Endothelial cell of umbilical vein (primary cell): Measurements from ENCODE around the gene SLC11A1. TPM values are rescaled to one million over a fixed set of nuclear protein-coding genes. Genes with fewer than 3 reads are reported as not detected.

ENCODE experiments used
- BruUV-seq: library from RNA; stranded (reverse); fragments of 400-500 nt; replicated peaks from 2 replicates; lab custom pipeline; 2021; lab: Mats Ljungman, UMichigan
- CTCF ChIA-PET: fragments of 300-600, 350-600 bp; sonication (Branson Sonifier 250); formaldehyde crosslinking; loops from one replicate; lab custom pipeline; 2021; ENCODE audit warnings: antibody characterized with exemption, inconsistent platforms; lab: Charles Lee
- POLR2A ChIA-PET: fragments of 300-600, 350-600 bp; sonication (Branson Sonifier 250); formaldehyde crosslinking; loops from one replicate; lab custom pipeline; 2021; ENCODE audit warnings: antibody characterized with exemption, inconsistent platforms; lab: Charles Lee
- DNase-seq: peaks from one replicate; pipeline ENCODE4 v3.0.0-alpha.2; 2011; ENCODE audit warnings: low read depth, low spot score
- FAIRE-seq: peaks from 2 replicates; lab custom pipeline; 2011; peaks lifted over from hg19 to GRCh38; lab: Jason Lieb, UNC
- H2AFZ ChIP-seq: 2 replicates; pipeline ENCODE4 v1.6.0; 2012; ENCODE audit warnings: low read depth, low read length, control low read depth, inconsistent platforms
- H3K27ac ChIP-seq: 2 replicates; pipeline ENCODE4 v1.5.1; 2011; ENCODE audit warnings: low read depth, mild to moderate bottlenecking, control low read depth, low read length, moderate library complexity; ENCODE audit not compliant: insufficient read depth
- H3K27me3 ChIP-seq, 2 experiments: 2 replicates each; pipeline versions ENCODE4 v1.6.0 to v1.6.1; 2011; ENCODE audit warnings: low read length in 2 of 2, mixed read lengths in 1 of 2; ENCODE audit not compliant: control insufficient read depth in 2 of 2, insufficient read depth in 2 of 2
- H3K36me3 ChIP-seq, 2 experiments: 2 replicates in 1 of 2; 3 replicates in 1 of 2; pipeline ENCODE4 v1.5.1; 2011; ENCODE audit warnings: low read length in 2 of 2, mild to moderate bottlenecking in 1 of 2, moderate library complexity in 1 of 2; ENCODE audit not compliant: control insufficient read depth in 2 of 2, insufficient read depth in 2 of 2; ENCODE audit errors: extremely low read depth in 1 of 2
- H3K4me1 ChIP-seq: 3 replicates; pipeline ENCODE4 v1.5.1; 2011; ENCODE audit warnings: mild to moderate bottlenecking, low read length; ENCODE audit not compliant: control insufficient read depth, insufficient read depth; ENCODE audit errors: extremely low read depth
- H3K4me2 ChIP-seq: 2 replicates; pipeline ENCODE4 v1.6.1; 2011; ENCODE audit warnings: low read length, control low read depth, mixed read lengths; ENCODE audit not compliant: insufficient read depth
- H3K4me3 ChIP-seq, 3 experiments: fragments of 200-600 bp in 1 of 3; sonication (generic), shearing (Covaris generic) in 1 of 3; replicated peaks in 1 of 3; 2 replicates each; pipeline ENCODE4 v1.5.1; 2011 to 2016; ENCODE audit warnings: control low read depth in 3 of 3, low read length in 3 of 3, mild to moderate bottlenecking in 2 of 3, inconsistent platforms in 1 of 3, low read depth in 1 of 3, moderate library complexity in 1 of 3; ENCODE audit not compliant: insufficient read depth in 1 of 3
- H3K79me2 ChIP-seq: 2 replicates; pipeline ENCODE4 v1.6.0; 2012; ENCODE audit warnings: low read length, inconsistent platforms; ENCODE audit not compliant: control insufficient read depth, insufficient read depth
- H3K9ac ChIP-seq: replicated peaks from 2 replicates; pipeline ENCODE3; 2011; ENCODE audit warnings: low read length, control low read depth; ENCODE audit not compliant: insufficient read depth; ENCODE audit errors: extremely low read depth
- H3K9me1 ChIP-seq: replicated peaks from 3 replicates; pipeline ENCODE4 v1.6.0; 2011; ENCODE audit warnings: mild to moderate bottlenecking, low read length; ENCODE audit not compliant: control insufficient read depth, insufficient read depth; ENCODE audit errors: extremely low read depth
- H3K9me3 ChIP-seq: replicated peaks from 2 replicates; pipeline ENCODE4 v1.5.1; 2012; ENCODE audit warnings: low read length, inconsistent platforms; ENCODE audit not compliant: control insufficient read depth, insufficient read depth
- H4K20me1 ChIP-seq: replicated peaks from 2 replicates; pipeline ENCODE3; 2011; ENCODE audit warnings: mild to moderate bottlenecking, low read length; ENCODE audit not compliant: control insufficient read depth, insufficient read depth; ENCODE audit errors: extremely low read depth
- CTCF ChIP-seq, 2 donors: IDR thresholded peaks; 1 replicate in 1 of 2; 2 replicates in 1 of 2; pipeline ENCODE4 v1.5.1; 2011; ENCODE audit warnings: low read length in 2 of 2, mild to moderate bottlenecking in 2 of 2, moderate library complexity in 2 of 2, control low read depth in 1 of 2, inconsistent platforms in 1 of 2, low read depth in 1 of 2; ENCODE audit not compliant: insufficient read depth in 1 of 2; ENCODE audit errors: extremely low read depth in 1 of 2
- EZH2 ChIP-seq: IDR thresholded peaks from 2 replicates; pipeline ENCODE4 v1.6.1; 2012; ENCODE audit warnings: borderline replicate concordance, low read depth, mild to moderate bottlenecking, moderate library complexity, low read length, inconsistent platforms; ENCODE audit not compliant: severe bottlenecking
- FOS ChIP-seq: IDR thresholded peaks from 2 replicates; pipeline ENCODE4 v1.6.1; 2011; ENCODE audit warnings: mild to moderate bottlenecking, low read length, moderate library complexity, borderline replicate concordance; ENCODE audit not compliant: insufficient read depth
- GATA2 ChIP-seq: IDR thresholded peaks from 2 replicates; pipeline ENCODE4 v1.7.0; 2011; ENCODE audit warnings: low read depth, mild to moderate bottlenecking, moderate library complexity, mixed read lengths, low read length; ENCODE audit not compliant: insufficient read length, insufficient read depth
- JUN ChIP-seq: IDR thresholded peaks from 2 replicates; pipeline ENCODE4 v1.6.1; 2011; ENCODE audit warnings: borderline replicate concordance, low read depth; ENCODE audit not compliant: insufficient read length, insufficient read depth
- MAX ChIP-seq: IDR thresholded peaks from 2 replicates; pipeline ENCODE4 v1.6.1; 2011; ENCODE audit not compliant: insufficient read depth, insufficient read length
- MYC ChIP-seq: IDR thresholded peaks from one replicate; pipeline ENCODE4 v1.6.1; 2011; ENCODE audit warnings: mild to moderate bottlenecking, low read depth, low read length
- POLR2A ChIP-seq: IDR thresholded peaks from 2 replicates; pipeline ENCODE4 v1.6.1; 2012; ENCODE audit warnings: low read depth, mild to moderate bottlenecking, control low read depth, low read length
- POLR2AphosphoS5 ChIP-seq: IDR thresholded peaks from 2 replicates; pipeline ENCODE4 v1.6.1; 2012; ENCODE audit warnings: low read depth, mild to moderate bottlenecking, control low read depth, low read length, moderate library complexity; ENCODE audit not compliant: insufficient read depth
- dilution Hi-C: fragments of 300-500 bp; cut with MboI; formaldehyde crosslinking; loops from one replicate; pipeline ENCODE4 v1.15.0; 2019; ENCODE audit warnings: low sequenced_read_pairs; ENCODE audit not compliant: extremely low pct_ligation_motif_present
- intact Hi-C: fragments of 100-400 bp; cut with micrococcal nuclease; formaldehyde crosslinking; loops from one replicate; pipeline ENCODE4 v1.10.0; 2022
- polyA plus RNA-seq, 4 experiments: library from polyadenylated mRNA; depleted of rRNA in 3 of 4; stranded (reverse) in 3 of 4; unstranded in 1 of 4; fragments of >200 nt; gene quantifications; 2 replicates each; pipeline versions ENCODE4 v1.2.1 to v1.2.3, GENCODE V29; 2011 to 2012; ENCODE audit warnings: missing spikeins in 1 of 4
- total RNA-seq: library from RNA; stranded (reverse); gene quantifications from 2 replicates; pipeline ENCODE4 v1.2.3, GENCODE V29; 2021

Gene SLC11A1
- total and polyA plus RNA-seq, 2 donors (not counting 3 experiments of a cell fraction or from before 2014, with no cell fraction given): 0.03 TPM; not detected in 1

- Histone ChIP-seq H3K27me3 (no peaks in the 10 kb centered on the region), H3K36me3 (no peaks in the 10 kb centered on the region), H3K9me3 (no peaks in the 10 kb centered on the region), H3K4me2 (peak overlapping the region; percentile 66), H3K4me3 (peak overlapping the region; percentile 14 to 41 (median 34)), H3K27ac (no peak overlapping the region), H3K4me1 (no peaks in the 10 kb centered on the region), H3K79me2 (no peaks in the 10 kb centered on the region), H3K9ac (no peak overlapping the region), H2AFZ (peak overlapping the region; percentile 81), H4K20me1 (no peaks in the 10 kb centered on the region), H3K9me1 (no peaks in the 10 kb centered on the region)
- dilution Hi-C loops: no loop called here
- DNase-seq: no peak
- TF ChIP-seq MYC (no peak), FOS (no peak), EZH2 (no peak), GATA2 (no peak), POLR2AphosphoS5 (no peak), CTCF (IDR thresholded peaks at IDR 0.05; ENCODE audit: extremely low read depth in 1 of 2, insufficient read depth in 1 of 2, low read depth in 1 of 2, low read length in 2 of 2) (no peak), MAX (no peak), POLR2A (no peak), JUN (no peak)
- intact Hi-C loops: loop anchor here (1.0 kb wide), 1 partner anchor 28 kb away; no protein-coding TSS in a partner anchor
- ChIA-PET CTCF (interaction anchor here (0.7 to 1.2 kb wide), 2 partner anchors 28 kb away, joined by 4 read pairs; no protein-coding TSS in a partner anchor), POLR2A (no interaction called here)
- BruUV-seq: no TSS peak
- no peak for FAIRE-seq
Observed at GRCh38 chr2:218368150-218368528, 13.9 kb upstream of the SLC11A1 start.
